PC-3 (cell line): ENCODE data around the gene PSG3.

Source experiments
- CTCF ChIP-seq: fragments of 300-600 bp; sonication (generic); conservative IDR thresholded peaks from 2 replicates; pipeline ENCODE4 v1.5.1; 2017; ENCODE audit warnings: antibody characterized with exemption, low read depth, mild to moderate bottlenecking, low read length
- EZH2 ChIP-seq: fragments of 300-600 bp; sonication (generic); IDR thresholded peaks from one replicate; pipeline ENCODE4 v1.6.1; 2017; ENCODE audit warnings: antibody characterized with exemption, mild to moderate bottlenecking, low read length; ENCODE audit not compliant: unreplicated experiment

- TF ChIP-seq CTCF (peak; percentile 69), EZH2 (no peak)
Measured at GRCh38 chr19:42683917-42684513, 56.3 kb downstream of the PSG3 start.
